AG10803 (cell line): ENCODE measurements around the gene ABCA2.

Source experiments
- DNase-seq: peaks from one replicate; pipeline ENCODE4 v3.0.0; 2010; ENCODE audit warnings: low read depth
- H3K4me3 ChIP-seq: 2 replicates; pipeline ENCODE4 v1.5.1; 2011; ENCODE audit warnings: mild to moderate bottlenecking, low read length, control low read depth
- TF ChIP-seq, protein P1 (sequence below): conservative IDR thresholded peaks from 2 replicates; pipeline ENCODE4 v1.5.1; 2011; ENCODE audit warnings: mild to moderate bottlenecking, low read length, control low read depth, inconsistent platforms

Gene ABCA2

DNA sequence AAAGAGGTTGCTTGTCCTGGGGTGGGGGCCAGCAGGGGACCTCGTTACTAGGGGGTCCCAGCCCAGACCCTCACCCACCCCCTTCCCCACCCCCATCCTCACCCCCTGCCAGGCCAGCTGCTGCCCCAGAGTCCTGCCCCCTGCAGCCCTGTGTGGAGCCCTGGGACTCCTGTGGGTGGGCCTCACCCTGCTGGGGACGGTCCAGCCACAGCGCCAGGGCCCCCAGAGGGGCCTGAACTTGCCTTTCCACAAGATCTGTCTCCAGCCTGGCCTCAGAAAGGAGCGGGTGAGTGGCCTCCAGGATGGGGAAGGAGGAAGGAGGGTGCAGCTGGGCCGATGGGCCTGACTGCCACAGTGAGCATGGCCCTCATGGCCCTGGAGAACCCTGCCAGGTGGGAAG lies 58.3 kb downstream of the ABCA2 start:
- DNase-seq: no peak
- TF ChIP-seq, protein P1, sequence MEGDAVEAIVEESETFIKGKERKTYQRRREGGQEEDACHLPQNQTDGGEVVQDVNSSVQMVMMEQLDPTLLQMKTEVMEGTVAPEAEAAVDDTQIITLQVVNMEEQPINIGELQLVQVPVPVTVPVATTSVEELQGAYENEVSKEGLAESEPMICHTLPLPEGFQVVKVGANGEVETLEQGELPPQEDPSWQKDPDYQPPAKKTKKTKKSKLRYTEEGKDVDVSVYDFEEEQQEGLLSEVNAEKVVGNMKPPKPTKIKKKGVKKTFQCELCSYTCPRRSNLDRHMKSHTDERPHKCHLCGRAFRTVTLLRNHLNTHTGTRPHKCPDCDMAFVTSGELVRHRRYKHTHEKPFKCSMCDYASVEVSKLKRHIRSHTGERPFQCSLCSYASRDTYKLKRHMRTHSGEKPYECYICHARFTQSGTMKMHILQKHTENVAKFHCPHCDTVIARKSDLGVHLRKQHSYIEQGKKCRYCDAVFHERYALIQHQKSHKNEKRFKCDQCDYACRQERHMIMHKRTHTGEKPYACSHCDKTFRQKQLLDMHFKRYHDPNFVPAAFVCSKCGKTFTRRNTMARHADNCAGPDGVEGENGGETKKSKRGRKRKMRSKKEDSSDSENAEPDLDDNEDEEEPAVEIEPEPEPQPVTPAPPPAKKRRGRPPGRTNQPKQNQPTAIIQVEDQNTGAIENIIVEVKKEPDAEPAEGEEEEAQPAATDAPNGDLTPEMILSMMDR: no peak
- H3K4me3 ChIP-seq: no peak overlapping the region

DNA sequence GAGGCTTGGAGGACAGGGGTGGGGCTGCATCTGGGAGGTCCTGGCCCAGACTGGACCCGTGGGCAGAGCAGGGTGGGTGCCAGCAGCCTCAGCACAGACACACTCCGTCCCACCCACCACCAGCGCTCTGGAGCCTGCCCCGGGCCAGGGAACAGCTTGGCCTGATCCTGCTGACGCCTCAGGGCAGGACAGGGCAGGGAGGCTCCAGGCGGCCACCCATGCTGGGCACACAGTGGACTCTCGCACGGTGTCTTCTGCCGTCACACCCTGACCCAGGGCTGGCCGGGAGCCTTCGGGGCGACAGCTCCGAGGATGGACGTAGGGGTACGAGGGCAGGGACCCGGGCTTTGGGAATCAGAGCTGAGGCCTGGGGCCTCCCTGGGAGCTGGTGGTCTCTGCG lies 58.9 kb downstream of the ABCA2 start:
- H3K4me3 ChIP-seq: no peak overlapping the region
- TF ChIP-seq, protein P1: no peak
- no peak for DNase-seq

DNA sequence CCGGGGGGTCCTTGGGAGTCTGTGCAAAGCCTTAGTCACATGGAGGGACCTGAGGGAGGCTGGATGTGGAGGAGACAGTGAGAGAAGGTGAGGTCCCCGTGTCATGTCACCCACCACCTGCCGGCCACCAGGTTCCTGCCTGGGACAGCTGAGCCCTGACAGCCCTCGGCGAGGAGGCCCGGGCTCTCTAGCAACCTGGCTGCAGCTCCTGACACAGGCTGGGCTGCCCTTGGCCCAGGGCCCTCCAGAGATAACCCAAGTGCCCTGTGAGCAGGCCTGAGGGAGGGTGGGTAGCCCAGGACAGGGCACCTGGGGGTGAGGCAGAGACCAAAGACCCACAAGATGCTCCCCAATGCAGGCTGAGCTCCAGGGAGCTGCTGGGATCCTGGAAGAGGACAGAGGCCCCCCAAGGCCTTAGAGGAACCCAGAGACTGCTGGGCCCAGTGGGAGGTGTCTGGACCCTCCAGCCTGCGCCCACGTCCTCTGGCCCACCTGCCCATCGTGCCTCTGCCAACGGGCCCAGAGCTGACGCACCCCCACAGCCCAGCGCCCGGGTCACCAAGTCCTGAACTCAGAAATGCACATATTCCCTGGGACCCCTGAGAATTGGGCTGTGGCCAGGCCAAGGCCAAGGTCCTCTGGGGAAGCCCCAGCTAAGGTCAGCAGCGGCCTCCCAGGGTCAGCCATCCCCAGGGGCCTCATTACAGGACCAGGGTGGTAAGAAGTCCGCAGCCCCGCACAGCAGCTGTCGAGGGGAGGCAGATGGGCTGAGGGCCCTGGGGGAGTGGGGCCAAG lies 59.5 kb downstream of the ABCA2 start:
- TF ChIP-seq, protein P1: no peak

DNA sequence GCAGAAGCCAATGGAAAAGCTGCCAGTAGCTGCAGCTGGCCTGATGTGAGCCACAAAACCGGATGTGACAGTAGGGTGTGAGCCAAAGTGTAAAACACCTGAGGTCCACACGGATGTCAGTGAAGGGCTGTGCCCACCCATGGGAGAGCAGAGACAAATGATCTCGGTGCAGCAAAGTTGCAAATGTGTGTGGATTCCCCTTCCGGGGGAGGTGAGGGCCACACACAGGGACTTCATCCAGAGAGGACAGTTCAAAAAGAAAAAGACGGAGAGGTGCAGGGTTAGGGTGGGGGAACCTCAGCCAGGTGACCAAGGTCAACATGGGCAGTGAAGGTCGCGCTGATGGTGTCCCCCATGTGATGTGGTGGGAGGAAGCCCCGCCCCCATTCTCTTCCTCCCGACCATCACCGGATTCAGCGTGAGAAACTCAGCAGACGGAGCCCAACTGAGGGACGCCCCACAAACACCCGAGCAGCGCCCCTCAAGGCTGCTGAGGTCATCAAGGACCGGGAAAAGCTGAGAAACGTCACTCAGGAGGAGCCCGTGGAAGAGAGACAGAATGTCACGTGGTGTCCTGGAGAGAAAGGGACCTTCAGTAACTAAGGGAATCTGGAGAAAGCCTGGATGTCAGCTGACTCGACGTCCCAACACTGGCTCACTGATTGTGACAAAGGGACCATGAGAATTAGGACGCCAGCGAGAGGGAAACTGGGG lies 62.1 kb downstream of the ABCA2 start:
- TF ChIP-seq, protein P1: no peak
- H3K4me3 ChIP-seq: no peak overlapping the region
- no peak for DNase-seq

More for the DNA sequence above, 59.5 kb downstream of the ABCA2 start:
- DNase-seq: no peak
- no peak overlapping the region for H3K4me3 ChIP-seq

DNA sequence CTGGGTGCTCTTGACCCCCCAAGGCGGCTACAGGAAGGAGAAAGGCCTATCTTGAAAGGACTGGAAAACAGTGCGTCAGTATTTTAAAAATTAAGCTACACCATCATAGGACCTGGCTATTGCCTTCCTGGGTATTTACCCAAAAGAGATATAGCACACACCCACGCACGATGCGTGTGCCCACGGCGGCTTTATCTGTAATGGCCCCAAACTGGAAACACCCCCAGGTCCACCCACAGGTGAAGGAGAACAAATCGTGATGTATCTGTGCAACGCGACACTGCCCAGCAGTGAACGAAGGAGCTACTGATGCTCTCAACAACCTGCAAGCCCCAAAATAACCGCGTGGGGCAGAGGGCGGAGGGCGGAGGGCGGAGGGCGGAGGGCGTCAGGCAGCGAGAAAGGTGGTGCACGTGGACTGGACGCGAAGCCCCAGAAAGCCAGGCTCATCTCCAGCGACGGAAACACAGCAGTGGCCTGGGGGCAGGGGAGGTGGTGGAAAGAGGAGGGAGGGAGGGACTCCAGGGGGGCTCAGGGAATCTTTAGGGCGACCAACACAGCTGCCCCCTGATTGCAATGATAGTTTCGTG lies 63.1 kb downstream of the ABCA2 start:
- no peak for DNase-seq
- TF ChIP-seq, protein P1: no peak
- no peak overlapping the region for H3K4me3 ChIP-seq

DNA sequence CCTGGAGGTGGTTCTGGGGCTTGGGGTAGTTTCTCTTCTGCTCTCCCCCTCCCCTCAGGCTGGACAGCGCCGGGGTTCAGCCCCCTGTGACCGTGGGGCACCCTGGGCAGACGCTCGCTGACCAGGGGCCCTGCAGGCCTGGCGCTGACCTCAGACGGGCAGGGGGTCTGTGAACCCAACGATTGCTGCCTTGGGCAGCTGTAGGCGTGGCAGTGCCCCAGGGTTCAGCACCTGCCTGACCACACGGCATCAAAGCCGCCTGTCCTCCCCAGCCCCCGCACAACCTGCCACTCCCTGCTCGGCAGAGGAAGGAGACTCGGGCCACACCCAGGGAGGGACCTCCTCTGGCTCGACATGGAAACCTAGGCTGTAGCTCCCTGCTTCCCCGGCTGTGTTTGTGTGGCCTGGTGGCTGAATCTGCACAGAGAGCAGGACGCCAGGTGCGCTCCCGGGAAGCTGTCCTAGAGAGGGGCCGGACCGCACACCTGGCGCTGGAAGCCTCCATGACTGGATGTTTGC lies 63.8 kb downstream of the ABCA2 start:
- no peak for DNase-seq
- H3K4me3 ChIP-seq: no peak overlapping the region
- TF ChIP-seq, protein P1: no peak

DNA sequence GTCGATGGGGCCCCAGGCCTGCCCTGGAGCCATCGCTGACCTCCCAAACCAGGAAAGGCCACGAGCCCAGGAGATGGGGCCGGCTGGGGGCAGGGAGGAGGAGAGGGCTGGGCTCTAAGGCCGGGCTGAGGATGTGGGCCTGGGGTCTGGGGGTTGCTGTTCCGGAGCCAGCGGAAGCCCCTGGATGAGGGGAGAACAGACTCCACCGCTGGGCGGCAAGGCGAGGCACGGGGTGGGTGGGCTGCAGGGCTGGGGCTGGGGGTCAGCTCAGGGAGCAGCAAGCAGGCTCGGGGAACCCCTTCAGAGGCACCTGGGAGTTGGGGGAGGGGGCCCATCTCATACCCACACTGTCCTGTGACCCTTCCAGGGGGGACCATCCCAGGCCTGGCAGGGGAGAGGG lies 64.3 kb downstream of the ABCA2 start:
- no peak for DNase-seq
- no peak overlapping the region for H3K4me3 ChIP-seq
- TF ChIP-seq, protein P1: no peak
